MCF 10A (cell line): ENCODE data around the gene PDE6G. TPM values are rescaled to one million over a fixed set of nuclear protein-coding genes. Genes with fewer than 3 reads are reported as not detected.

Experiments used
- BruUV-seq: library from RNA; stranded (reverse); fragments of 400-500 nt; replicated peaks from 2 replicates; lab custom pipeline; 2021; lab: Mats Ljungman, UMichigan
- CTCF ChIA-PET: fragments of 300-600 bp; sonication (Branson Sonifier 250); formaldehyde crosslinking; extraction: SDS; loops from one replicate; lab custom pipeline; 2021; ENCODE audit warnings: antibody characterized with exemption, inconsistent platforms; lab: Yijun Ruan, JAX
- POLR2A ChIA-PET: fragments of 300-600, 350-650 bp; sonication (Branson Sonifier 250); formaldehyde crosslinking; extraction: SDS; loops from one replicate; lab custom pipeline; 2020; ENCODE audit warnings: antibody characterized with exemption, inconsistent platforms; lab: Yijun Ruan, JAX
- DNase-seq: peaks from one replicate; pipeline ENCODE4 v3.0.0-alpha.2; 2018; ENCODE audit not compliant: unreplicated experiment
- H3K27ac Mint-ChIP-seq: one replicate; pipeline ENCODE4 v1.8.0; 2022; ENCODE audit warnings: mild to moderate bottlenecking, low read depth, mixed read lengths; ENCODE audit not compliant: unreplicated experiment
- H3K27me3 Mint-ChIP-seq: one replicate; pipeline ENCODE4 v1.8.0; 2022; ENCODE audit warnings: mixed read lengths; ENCODE audit not compliant: insufficient read depth, unreplicated experiment
- H3K36me3 Mint-ChIP-seq: one replicate; pipeline ENCODE4 v1.8.0; 2022; ENCODE audit warnings: mild to moderate bottlenecking, moderate library complexity, mixed read lengths; ENCODE audit not compliant: insufficient read depth, unreplicated experiment
- H3K4me1 Mint-ChIP-seq: one replicate; pipeline ENCODE4 v1.8.0; 2022; ENCODE audit warnings: mixed read lengths; ENCODE audit not compliant: insufficient read depth, unreplicated experiment
- H3K4me3 Mint-ChIP-seq: one replicate; pipeline ENCODE4 v1.8.0; 2022; ENCODE audit warnings: mild to moderate bottlenecking, moderate library complexity, mixed read lengths; ENCODE audit not compliant: unreplicated experiment
- H3K9me3 Mint-ChIP-seq: one replicate; pipeline ENCODE4 v1.8.0; 2022; ENCODE audit warnings: mixed read lengths; ENCODE audit not compliant: unreplicated experiment
- CTCF ChIP-seq: fragments of 200-600 bp; IDR thresholded peaks from one replicate; pipeline ENCODE4 v1.8.0; 2022; ENCODE audit warnings: antibody characterized with exemption, mild to moderate bottlenecking; ENCODE audit not compliant: unreplicated experiment
- intact Hi-C: fragments of 100-400 bp; cut with micrococcal nuclease; formaldehyde crosslinking; loops from 2 replicates; pipeline ENCODE4 v1.14.1; 2022
- total RNA-seq: library from RNA; stranded (reverse); gene quantifications from 2 replicates; pipeline ENCODE4 v1.2.3, GENCODE V29; 2022

Gene PDE6G
- total RNA-seq, 1 experiment from 2014 or later: not detected

GRCh38 chr17:81694810-81695209 lies 38.5 kb upstream of the PDE6G start:
- Mint-ChIP-seq H3K9me3 (no peaks in the 10 kb centered on the region), H3K4me3 (no peak overlapping the region), H3K4me1 (no peaks in the 10 kb centered on the region), H3K27me3 (no peaks in the 10 kb centered on the region), H3K27ac (no peak overlapping the region), H3K36me3 (peaks cover 48% of the 10 kb centered on the region)
- no peak for TF ChIP-seq CTCF
- no TSS peak for BruUV-seq
- DNase-seq: no peak
- CTCF ChIA-PET: interaction anchor here (0.5 to 0.6 kb wide), 2 partner anchors 8 to 97 kb away, joined by 3 read pairs; no protein-coding TSS in a partner anchor
- POLR2A ChIA-PET: interaction anchor here (0.6 to 3.3 kb wide), 2 partner anchors 10 to 30 kb away, joined by 3 to 19 read pairs; partner anchors contain the start of genes ARL16 and HGS
- intact Hi-C loops: no loop called here

- H3K27me3 Mint-ChIP-seq: no peaks in the 10 kb centered on the region
- POLR2A ChIA-PET: interaction anchor here (1.2 kb wide), 1 partner anchor 17 kb away, joined by 4 read pairs; no protein-coding TSS in a partner anchor
- no peak overlapping the region for H3K27ac Mint-ChIP-seq
- BruUV-seq: no TSS peak
- intact Hi-C loops: no loop called here
- CTCF ChIA-PET: no interaction called here
- peaks cover 46% of the 10 kb centered on the region for H3K36me3 Mint-ChIP-seq
- H3K4me3 Mint-ChIP-seq: no peak overlapping the region
- no peak for DNase-seq
- H3K9me3 Mint-ChIP-seq: no peaks in the 10 kb centered on the region
- TF ChIP-seq CTCF: no peak
- H3K4me1 Mint-ChIP-seq: no peaks in the 10 kb centered on the region
Observed at GRCh38 chr17:81693509-81694210, 37.3 kb upstream of the PDE6G start.

DNA sequence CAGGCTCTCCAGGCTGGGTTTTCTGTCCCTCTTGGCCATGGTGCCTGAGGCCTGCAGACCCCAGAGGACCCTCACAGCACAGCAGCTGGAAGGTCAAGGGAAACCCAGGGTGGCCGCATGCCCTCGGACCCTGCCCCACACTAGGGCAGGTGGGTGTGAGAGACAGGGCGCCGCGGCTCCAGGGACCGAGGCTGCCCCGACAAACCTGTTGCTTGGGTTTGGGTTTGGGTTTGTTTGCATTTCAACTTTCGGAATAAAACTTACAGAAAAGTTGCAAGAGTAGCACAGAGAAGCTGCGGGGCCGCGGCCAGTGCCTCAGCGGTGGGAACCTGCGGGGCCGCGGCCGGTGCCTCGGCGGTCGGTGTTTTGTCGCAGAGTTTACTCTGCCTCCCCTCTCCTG lies 35.3 kb upstream of the PDE6G start:
- DNase-seq: no peak
- CTCF ChIA-PET: interaction anchor here (0.8 kb wide), 1 partner anchor 11 kb away, joined by 3 read pairs; no protein-coding TSS in a partner anchor
- Mint-ChIP-seq H3K27ac (no peak overlapping the region), H3K4me1 (no peaks in the 10 kb centered on the region), H3K9me3 (no peaks in the 10 kb centered on the region), H3K36me3 (peaks cover 45% of the 10 kb centered on the region), H3K27me3 (no peaks in the 10 kb centered on the region), H3K4me3 (no peak overlapping the region)
- BruUV-seq: no TSS peak
- intact Hi-C loops: no loop called here
- POLR2A ChIA-PET: interaction anchor here (1.0 to 2.7 kb wide), 2 partner anchors 8 to 11 kb away, joined by 3 to 11 read pairs; partner anchors contain the start of genes ARL16 and MRPL12
- TF ChIP-seq CTCF: no peak

DNA sequence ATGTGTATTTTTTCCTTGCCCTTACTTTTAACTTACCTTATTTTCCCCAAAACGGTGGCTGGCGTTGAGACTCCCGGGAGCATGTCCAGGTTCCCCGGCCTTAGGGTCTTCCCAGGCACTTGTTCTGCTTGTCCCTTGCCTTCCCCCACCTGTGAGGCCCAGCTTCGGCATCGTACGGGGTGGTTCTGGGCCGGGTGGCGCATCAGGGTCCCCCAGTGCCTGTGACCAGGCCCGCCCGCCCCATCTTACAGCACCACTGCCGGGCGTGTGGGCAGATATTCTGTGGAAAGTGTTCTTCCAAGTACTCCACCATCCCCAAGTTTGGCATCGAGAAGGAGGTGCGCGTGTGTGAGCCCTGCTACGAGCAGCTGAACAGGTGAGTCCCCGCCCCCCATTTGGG lies 34.9 kb upstream of the PDE6G start:
- H3K4me1 Mint-ChIP-seq: no peaks in the 10 kb centered on the region
- no peak for DNase-seq
- POLR2A ChIA-PET: interaction anchor here (2.7 kb wide), 1 partner anchor 11 kb away, joined by 11 read pairs; the partner anchor contains the start of gene MRPL12
- no peaks in the 10 kb centered on the region for H3K9me3 Mint-ChIP-seq
- H3K27me3 Mint-ChIP-seq: no peaks in the 10 kb centered on the region
- no peak overlapping the region for H3K4me3 Mint-ChIP-seq
- no peak overlapping the region for H3K27ac Mint-ChIP-seq
- no peak for TF ChIP-seq CTCF
- CTCF ChIA-PET: interaction anchor here (0.8 kb wide), 1 partner anchor 11 kb away, joined by 3 read pairs; no protein-coding TSS in a partner anchor
- BruUV-seq: no TSS peak
- intact Hi-C loops: no loop called here
- peaks cover 49% of the 10 kb centered on the region for H3K36me3 Mint-ChIP-seq
